GM21619 (cell line): ENCODE data around the gene RPH3AL.

Experiments
- ATAC-seq: cut with Tn5 transposase; IDR thresholded peaks from one replicate; pipeline ENCODE4 v1.9.1; 2021; ENCODE audit not compliant: unreplicated experiment

Gene RPH3AL

GRCh38 chr17:163514-164098 lies 189.0 kb downstream of the RPH3AL start:
- ATAC-seq: no peak

GRCh38 chr17:162689-163088 lies 189.9 kb downstream of the RPH3AL start:
- no peak for ATAC-seq
